HEK293T (cell line): ENCODE measurements around the gene KRT32.

Experiments used
- BHLHE40 ChIP-seq: fragments of 450-650 bp; IDR thresholded peaks from 2 replicates; pipeline ENCODE4 v1.6.1; 2016; ENCODE audit warnings: mild to moderate bottlenecking, moderate library complexity, borderline replicate concordance
- ELF4 ChIP-seq: fragments of 450-650 bp; IDR thresholded peaks from 2 replicates; pipeline ENCODE4 v1.6.1; 2017; ENCODE audit warnings: antibody characterized with exemption
- ZNF384 ChIP-seq: fragments of 450-650 bp; IDR thresholded peaks from 2 replicates; pipeline ENCODE4 v1.6.1; 2016

DNA sequence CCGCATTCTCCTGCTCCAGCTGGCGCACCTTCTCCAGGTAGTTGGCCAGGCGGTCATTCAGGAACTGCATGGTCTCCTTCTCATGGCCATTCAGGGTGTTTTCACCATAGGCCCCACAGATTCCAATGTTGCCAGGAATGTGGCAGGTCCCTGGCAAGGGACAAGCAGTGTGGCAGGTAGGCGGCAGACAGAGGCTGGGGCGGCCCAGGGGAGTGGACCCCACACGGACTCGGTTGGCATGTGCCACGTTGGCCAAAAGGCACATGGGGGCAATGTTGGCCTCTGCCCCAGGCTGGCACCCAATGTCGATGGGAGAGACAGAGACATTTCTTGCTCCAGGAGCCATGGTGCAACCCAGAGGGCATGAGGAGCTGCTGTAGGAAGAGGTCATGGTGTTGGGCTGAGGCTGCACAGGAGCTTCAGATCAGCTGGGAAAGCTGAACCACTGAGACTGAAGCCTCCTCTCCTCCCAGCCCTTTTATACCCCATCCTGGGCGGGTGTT lies 26.6 kb downstream of the KRT32 start, which contains the start of gene KRT38:
- TF ChIP-seq BHLHE40 (no peak), ZNF384 (no peak), ELF4 (no peak)
